Pons (tissue), 1 donor: ENCODE measurements around the gene SERPINB7.

Experiments
- DNase-seq: peaks from one replicate; pipeline ENCODE4 v3.0.0-alpha.2; 2016; ENCODE audit warnings: low spot score

The SERPINB7 gene

DNA sequence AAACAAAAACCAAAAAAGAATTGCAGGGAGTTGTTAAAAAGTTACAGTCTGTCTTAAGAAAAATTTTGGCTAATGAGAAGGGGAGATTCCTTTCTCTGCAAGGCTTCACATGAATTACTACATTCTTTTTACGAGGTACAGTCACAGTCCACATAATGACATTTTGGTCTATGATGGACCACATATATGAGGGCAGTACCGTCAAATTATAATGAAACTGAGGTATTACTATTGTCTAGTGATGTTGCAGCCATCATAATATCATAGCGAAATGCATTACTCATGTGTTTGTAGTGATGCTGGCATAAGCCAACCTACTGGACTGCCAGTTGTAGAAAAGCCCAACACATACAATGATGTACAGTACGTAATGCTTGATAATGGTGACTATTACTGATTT lies 12.5 kb downstream of the SERPINB7 start:
- DNase-seq, result no peak

DNA sequence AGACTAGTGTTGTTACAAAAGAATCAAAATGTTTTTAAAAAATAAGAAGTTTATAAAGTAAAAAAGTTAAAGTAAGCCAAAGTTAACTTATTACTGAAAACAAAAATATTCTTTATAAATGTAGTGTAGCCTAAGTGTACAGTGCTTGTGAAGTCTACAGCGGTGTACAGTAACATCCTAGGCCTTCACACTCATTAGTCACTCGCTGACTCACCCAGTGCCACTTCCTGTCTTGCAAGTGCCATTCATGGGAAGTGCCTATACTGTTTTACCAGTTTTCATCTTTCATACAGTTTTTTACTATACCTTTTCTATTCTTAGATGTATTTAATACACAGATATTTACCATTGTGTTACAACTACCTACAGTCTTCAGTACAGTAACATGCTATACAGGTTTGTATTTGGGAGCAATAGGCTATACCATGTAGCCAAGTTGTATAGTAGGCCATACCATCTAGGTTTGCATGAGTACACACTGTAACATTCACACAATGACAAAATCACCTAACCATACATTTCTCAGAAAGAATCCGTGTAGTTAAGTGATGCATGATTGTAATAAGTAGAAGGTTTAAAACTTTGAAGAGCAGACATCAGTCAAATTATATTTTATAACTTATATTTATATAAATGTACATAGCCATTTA lies 13.4 kb downstream of the SERPINB7 start:
- no peak for DNase-seq

GRCh38 chr18:63789327-63789726 lies 14.1 kb downstream of the SERPINB7 start:
- DNase-seq, result no peak

- DNase-seq, result no peak
These were observed 20.4 kb downstream of the SERPINB7 start for GRCh38 chr18:63795606-63796005.

DNA sequence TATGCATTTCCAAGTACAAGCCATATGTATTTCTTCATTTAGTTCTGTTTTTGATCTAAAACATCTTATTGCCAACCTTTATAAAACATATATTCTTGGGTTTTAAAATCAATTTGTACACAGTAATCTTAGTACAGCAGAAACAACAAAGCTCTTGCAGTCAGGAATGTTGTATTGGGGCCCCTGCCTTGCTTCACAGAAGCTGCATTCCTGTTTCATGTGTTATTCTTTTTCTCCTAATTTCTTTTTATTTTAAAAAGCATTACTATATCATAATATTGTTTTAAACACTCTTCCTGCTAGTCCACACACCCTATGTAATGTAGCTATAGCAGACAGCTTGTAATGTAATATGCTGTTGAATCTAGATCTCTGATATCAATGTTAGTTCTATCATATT lies 24.0 kb downstream of the SERPINB7 start:
- DNase-seq, result no peak

DNA sequence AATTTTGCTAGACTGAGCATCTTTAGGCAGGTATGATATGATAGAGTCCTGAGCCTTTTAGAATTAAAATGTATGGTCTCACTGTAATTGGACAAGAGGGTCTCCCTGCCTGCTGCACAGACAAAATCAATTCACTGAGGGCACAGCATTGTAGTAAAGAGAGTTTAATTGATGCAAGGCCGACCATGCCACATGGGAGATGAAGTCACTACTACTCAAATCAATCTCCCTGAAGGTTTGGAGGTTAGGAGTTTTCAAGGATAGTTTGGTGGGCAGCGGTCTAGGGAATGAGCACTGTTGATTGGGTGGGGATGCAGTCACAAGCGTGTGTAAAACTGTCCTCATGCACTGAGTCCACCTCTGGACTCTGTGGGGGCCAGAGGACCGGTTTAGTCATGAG lies 26.1 kb downstream of the SERPINB7 start:
- DNase-seq, result no peak

- no peak for DNase-seq
These were observed 32.9 kb downstream of the SERPINB7 start for GRCh38 chr18:63808125-63808524.

- no peak for DNase-seq
These were observed 42.3 kb downstream of the SERPINB7 start for GRCh38 chr18:63817441-63818051.

DNA sequence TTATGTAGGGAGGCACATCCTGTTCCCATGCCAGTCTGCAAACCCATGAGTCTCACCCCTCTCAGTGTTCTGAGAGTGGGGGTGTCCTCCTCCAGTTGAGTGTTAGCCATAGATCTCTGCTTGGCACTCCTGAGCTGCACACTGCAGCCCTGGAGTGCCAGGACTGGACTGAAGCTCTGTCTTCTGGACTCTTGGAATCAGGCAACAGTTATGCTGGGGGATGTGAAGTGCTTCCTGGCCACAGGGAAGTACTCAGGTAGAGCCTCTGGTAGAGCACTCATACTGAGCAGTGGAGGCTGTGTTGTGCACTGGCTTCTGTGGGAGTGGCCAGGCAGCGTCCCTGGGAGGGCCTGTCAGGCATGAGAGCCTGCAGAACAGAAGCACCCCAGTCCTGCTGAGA lies 43.0 kb downstream of the SERPINB7 start:
- DNase-seq, result no peak

DNA sequence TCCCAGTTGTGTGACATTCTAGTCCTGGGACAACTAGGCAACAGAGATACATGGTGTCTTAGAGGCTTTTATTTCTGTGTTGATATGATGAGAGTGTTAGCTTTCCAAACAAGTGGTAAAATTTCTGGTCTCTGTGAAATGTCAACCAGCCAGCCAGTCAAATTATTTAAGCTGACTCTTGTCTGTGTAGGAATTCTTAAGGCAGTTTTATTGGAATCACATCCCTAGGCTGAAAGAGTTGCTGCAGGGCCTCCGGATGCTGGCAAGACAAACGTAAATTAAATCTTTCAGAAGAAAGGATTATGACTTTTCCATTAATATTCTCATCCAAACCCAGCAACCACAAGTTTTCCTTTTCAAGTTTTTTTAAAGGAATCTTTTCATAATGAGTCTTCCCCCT lies 44.6 kb downstream of the SERPINB7 start:
- DNase-seq, result no peak

GRCh38 chr18:63820694-63821093 lies 45.5 kb downstream of the SERPINB7 start:
- DNase-seq, result no peak

- peak; percentile 51 for DNase-seq
These were observed 48.5 kb downstream of the SERPINB7 start for GRCh38 chr18:63823516-63824219.

DNA sequence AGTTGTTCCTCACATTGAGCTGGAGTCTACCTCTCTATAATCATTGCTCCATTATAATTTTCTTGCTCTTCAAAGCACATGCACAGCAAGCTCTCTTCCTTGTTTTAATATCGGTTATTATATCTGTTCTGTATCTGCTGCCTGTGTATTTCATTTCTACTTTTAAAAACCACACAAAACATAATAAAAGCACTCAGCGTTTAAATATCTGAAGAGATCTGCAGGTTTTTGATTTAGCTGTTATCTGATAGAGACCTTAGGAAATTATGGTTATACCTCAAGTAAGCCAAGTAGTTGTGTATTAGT lies 49.0 kb downstream of the SERPINB7 start:
- no peak for DNase-seq

GRCh38 chr18:63828120-63828519 lies 52.9 kb downstream of the SERPINB7 start:
- DNase-seq, result no peak

DNA sequence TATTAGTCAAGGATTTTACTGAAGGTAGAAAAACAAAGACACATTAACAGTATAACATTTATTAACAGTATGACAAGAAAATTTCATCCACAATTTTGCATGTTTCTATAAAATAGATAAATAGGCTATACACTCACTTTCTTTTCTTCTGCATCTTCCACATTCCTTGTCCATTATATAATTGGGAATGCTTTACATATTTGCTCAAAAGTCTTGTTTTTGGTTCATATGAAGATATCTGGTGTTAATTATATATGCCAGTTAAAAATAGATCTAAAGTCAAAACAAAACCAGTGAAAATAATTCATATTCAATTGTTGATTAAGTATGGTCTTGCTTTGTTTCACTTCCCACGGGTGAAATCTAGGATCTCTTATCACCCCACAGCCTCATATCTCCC lies 53.4 kb downstream of the SERPINB7 start:
- DNase-seq, result no peak

- no peak for DNase-seq
These were observed 54.7 kb downstream of the SERPINB7 start for GRCh38 chr18:63829886-63830285.

- no peak for DNase-seq
These were observed 56.0 kb downstream of the SERPINB7 start for GRCh38 chr18:63831080-63831788.

GRCh38 chr18:63832470-63832869 lies 57.3 kb downstream of the SERPINB7 start:
- no peak for DNase-seq

- DNase-seq, result no peak
These were observed 59.4 kb downstream of the SERPINB7 start for GRCh38 chr18:63834471-63835113.

GRCh38 chr18:63836456-63836855 lies 61.2 kb downstream of the SERPINB7 start:
- no peak for DNase-seq

GRCh38 chr18:63837590-63837989 lies 62.4 kb downstream of the SERPINB7 start:
- DNase-seq, result no peak

DNA sequence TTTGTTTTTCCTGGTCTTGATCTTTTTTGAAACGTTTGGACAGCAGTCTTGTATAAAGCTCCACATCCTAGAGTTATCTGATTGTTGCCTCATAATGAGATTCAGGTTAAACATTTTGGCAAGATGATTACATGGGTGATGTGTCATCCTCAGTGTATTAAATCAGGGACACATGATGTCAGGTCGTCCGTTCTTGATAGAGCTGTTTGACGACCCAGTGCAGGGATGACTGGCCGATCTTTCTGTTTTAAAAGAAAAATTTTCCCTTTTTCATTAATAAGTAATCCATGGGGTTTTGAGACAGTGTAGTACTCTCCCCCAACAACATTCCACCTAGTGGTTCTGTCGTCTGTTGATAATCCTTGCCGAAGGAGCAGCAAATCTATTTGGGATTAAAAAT lies 67.8 kb downstream of the SERPINB7 start:
- DNase-seq, result no peak

- peak; percentile 44 for DNase-seq
These were observed 69.0 kb downstream of the SERPINB7 start for GRCh38 chr18:63844254-63844653.
